HG02763 (cell line): ENCODE measurements around the gene CHRND.

ENCODE experiments used
- ATAC-seq: cut with Tn5 transposase; IDR thresholded peaks from one replicate; pipeline ENCODE4 v1.9.1; 2021; ENCODE audit warnings: mild to moderate bottlenecking, moderate library complexity; ENCODE audit not compliant: unreplicated experiment

The CHRND gene

GRCh38 chr2:232525791-232526371, at the start of gene CHRND:
Gene CHRND, plus strand, starts transcription at chr2:232526160. Its CDS starts 56 bp downstream, at chr2:232526216.
- ATAC-seq = no peak

- no peak for ATAC-seq
These were observed 49.2 kb upstream of the CHRND start for GRCh38 chr2:232476791-232477190.

GRCh38 chr2:232477751-232478510, 48.0 kb upstream of the CHRND start:
- no peak for ATAC-seq

GRCh38 chr2:232478571-232479340, 47.2 kb upstream of the CHRND start:
- ATAC-seq = no peak

- no peak for ATAC-seq
These were observed 46.4 kb upstream of the CHRND start for GRCh38 chr2:232479341-232480200.

- ATAC-seq = no peak
These were observed 45.5 kb upstream of the CHRND start for GRCh38 chr2:232480201-232481190.

GRCh38 chr2:232481322-232482140, 44.4 kb upstream of the CHRND start:
- ATAC-seq = no peak

- ATAC-seq = no peak
These were observed 43.4 kb upstream of the CHRND start for GRCh38 chr2:232482301-232483238.

GRCh38 chr2:232483311-232483922, 42.5 kb upstream of the CHRND start:
- no peak for ATAC-seq

- no peak for ATAC-seq
These were observed 41.9 kb upstream of the CHRND start for GRCh38 chr2:232483923-232484627.

- ATAC-seq = no peak
These were observed 41.2 kb upstream of the CHRND start for GRCh38 chr2:232484628-232485347.

GRCh38 chr2:232485348-232485756, 40.6 kb upstream of the CHRND start:
- ATAC-seq = no peak

GRCh38 chr2:232485757-232486557, 40.0 kb upstream of the CHRND start:
- no peak for ATAC-seq

- ATAC-seq = no peak
These were observed 39.2 kb upstream of the CHRND start for GRCh38 chr2:232486558-232487384.
